Stromal cell of bone marrow (primary cell): Measurements from ENCODE around the gene ELFN2.
A peak's percentile ranks its signal among the peaks of the same experiment; 100 is the strongest.

Experiments
- DNase-seq: peaks from one replicate; pipeline ENCODE4 v3.0.0-alpha.2; 2012; ENCODE audit warnings: low read depth

The ELFN2 gene

GRCh38 chr22:37454857-37455686 lies 27.8 kb upstream of the ELFN2 start:
- no peak for DNase-seq

GRCh38 chr22:37453696-37454095 lies 26.4 kb upstream of the ELFN2 start:
- DNase-seq: no peak

DNA sequence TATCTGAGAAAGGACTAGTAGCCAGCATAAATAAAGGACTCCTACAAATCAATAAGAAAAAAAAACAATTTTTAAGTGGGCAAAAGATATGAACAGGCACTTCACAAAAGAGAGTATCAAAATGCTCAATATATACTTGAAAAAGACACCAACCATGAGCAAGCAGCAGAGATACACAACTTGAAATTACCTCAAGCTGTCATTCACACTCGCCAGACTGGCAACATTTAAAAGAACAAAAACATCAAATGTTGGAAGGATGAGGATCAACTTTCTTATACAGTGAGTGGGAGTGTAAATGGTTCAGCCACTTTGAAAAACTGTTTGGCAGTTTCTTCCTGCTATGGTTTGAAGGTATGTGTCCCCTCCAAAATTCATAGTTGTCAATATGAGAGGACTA lies 23.9 kb upstream of the ELFN2 start:
- no peak for DNase-seq

GRCh38 chr22:37449331-37450001 lies 22.2 kb upstream of the ELFN2 start:
- no peak for DNase-seq

GRCh38 chr22:37448516-37449127 lies 21.3 kb upstream of the ELFN2 start:
- no peak for DNase-seq

GRCh38 chr22:37445501-37445900 lies 18.2 kb upstream of the ELFN2 start:
- DNase-seq: no peak

DNA sequence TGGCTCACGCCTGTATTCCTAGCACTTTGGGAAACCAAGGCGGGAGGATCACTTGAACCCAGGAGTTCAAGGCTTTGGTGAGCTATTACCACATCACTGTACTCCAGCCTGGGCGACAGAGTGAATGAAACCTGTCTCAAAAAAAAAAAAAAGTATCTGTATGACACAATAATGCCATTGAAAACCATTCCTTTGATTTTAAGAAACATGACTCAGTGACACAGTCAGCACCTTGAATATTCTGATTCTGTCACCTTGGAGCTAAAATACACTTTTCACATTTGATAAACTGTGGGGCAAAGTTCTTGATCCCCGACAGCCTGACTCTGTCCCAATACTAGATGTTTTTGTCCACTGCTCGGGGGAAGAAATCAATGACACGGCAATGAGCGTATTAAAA lies 16.7 kb upstream of the ELFN2 start:
- DNase-seq: no peak

GRCh38 chr22:37443086-37443485 lies 15.8 kb upstream of the ELFN2 start:
- no peak for DNase-seq

DNA sequence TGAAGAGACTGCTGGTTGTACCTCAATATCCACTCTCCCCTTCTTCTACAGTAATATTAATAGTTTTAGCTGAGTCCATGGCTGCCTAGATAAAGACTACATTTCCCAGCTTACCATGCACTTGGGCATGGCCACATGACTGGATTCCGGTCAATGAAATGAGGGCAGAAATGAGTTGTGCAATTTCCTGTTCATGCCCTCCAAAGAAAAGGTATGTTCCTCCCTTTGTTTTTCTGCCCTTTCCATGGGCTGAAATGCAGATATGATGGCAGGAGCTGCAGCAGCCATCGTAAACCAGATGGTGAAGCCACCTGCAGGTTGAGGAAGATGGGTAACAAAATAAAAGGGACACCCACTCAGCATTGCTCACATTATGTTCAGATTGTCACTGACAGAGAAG lies 15.3 kb upstream of the ELFN2 start:
- DNase-seq: no peak

DNA sequence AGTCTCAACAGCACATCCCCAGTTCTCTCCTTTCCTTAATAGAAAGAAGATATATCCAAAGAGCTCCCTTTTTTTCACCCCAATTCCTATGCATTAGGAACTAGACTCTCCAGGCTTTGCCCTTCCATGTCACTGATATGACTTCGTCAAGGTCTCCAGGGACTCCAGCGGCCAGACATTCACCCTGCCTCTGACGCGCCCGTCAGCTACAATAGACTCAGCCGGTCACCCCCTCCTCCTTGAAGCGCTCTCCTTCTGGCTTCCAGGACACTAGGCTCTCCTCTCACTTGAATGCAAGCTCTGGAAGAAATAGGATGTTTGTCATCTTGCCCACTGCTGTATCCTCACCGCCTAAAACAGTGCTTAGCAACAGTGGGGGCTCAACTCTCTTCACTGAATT lies 14.9 kb upstream of the ELFN2 start:
- DNase-seq: no peak

DNA sequence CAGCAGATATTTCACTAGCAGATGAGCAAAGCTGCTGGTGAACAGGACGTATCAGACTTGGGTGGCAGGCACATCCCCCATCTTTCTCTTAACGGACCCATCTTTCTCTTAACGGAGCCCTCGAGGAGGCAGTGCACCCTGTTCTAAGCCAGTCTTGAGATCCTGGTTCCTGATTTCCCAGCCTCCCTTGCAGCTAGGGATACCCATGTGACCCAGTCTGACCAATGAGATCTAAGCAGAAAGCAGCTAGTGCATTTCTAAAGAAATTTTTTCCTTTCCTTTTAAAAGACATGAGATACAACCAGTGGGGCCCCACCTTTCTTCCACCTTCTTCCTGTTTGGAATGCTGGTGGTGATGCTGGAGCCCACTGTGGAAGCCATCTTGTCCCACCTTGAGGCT lies 13.6 kb upstream of the ELFN2 start:
- DNase-seq: no peak

- no peak for DNase-seq
Measured at GRCh38 chr22:37439347-37439746, 12.1 kb upstream of the ELFN2 start.

DNA sequence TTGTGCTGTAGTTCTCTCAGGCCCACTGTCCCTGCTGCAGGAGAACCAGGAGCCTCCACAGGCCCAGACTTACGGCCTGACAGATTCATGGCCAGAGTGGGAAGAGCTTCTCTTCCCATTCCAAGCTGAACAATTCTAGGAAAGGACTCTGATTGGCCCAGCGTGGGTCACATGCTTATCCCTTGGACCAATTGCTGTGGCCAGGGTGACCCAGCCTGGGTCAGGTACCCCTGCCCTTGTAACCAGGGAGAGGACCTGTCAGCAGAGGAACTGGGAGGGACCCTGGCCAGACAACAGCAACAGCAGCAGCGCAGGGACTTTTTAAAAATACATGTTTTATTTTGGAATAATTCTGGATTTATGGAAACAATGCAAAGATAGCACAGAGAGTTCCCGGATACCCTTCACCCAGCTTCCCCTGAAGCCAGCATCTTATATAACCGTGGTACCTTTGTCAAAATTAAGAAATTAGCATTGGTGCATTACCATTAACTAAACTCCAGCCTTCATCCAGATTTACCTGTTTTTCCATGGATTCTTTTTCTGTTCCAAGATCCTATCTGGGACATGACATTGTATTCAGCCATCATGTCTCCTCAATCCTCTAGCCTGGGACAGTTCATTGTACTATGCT lies 8.8 kb upstream of the ELFN2 start:
- no peak for DNase-seq

DNA sequence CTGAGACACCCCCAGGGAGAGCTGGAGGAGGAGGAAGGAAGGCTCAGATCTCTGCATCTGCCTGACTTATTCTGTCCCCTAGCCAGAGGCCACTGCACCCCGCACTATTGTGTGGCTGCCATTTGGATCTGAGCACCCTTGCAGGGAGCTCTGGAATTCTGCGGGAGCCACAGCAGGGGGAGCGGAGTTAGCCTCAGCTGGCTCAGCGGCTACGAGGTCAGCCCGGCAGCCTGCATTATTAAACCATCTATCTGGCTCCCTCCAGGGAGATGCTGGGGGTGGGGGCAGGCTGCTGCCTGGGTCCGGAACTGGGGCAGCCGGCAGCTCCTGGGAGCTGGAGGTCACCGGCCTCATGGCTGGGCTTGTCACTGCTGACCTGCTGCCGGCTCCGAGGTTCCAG lies 6.5 kb upstream of the ELFN2 start:
- DNase-seq: no peak

DNA sequence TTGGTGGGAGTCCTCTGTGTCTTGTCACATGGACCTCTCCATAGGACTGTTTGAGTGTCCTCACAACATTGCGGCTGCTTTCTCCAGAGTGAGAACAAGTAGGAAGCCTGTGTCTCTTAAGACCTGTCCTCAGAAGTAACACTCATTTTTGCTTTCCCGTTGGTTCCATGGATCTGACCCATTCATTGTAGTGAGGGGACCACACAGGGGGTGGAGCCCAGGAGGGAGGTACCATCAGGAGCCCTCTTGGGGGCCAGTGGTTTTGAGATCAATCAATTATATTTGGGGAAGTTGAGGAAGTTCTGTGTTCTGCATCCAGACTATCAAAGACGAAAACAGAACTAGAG lies 5.4 kb upstream of the ELFN2 start:
- no peak for DNase-seq

DNA sequence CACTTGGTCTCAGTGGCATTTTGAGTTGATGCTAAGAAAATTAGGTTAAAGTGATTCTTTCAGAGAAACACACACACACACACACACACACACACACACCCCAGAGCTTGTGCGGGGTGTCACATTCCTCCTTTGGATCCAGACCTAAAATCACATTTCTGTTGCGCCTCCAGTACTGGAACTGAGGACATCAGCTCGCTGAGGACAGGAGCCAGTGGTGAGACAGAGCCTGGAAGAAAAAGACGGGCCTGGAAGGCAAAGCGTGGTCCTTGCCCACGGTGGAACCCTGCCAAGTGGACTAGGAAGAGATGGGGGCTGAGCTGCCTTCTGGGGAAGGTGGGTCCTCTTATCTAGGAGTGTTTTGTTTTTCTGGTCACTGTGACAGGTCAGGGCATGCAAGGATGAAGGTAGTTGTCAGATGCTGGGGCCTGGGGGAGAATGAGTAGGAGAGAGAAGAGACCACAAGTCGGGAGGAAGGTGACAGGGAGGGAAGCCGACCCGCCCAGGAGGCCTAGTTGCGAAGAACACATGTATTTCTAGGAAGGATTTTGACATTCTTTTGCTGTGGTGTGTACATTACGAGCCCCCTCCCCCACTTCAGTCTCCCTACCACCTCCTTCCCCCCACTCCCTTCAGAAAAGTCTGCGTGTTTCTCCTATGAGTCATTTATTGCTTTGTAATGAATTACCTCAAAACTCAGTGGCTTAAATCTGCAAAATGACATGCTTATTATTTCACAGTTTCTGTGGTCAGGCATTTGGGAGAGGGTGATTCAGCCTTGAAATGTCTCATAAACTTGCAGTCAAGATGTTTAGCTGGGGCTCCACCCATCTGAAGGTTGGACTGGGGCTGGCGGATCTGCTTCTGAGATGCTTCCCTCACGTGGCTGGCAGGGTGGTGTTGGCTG lies 4.8 kb upstream of the ELFN2 start:
- DNase-seq: peak; percentile 88

- DNase-seq: no peak
Measured at GRCh38 chr22:37431366-37431765, 4.1 kb upstream of the ELFN2 start.

DNA sequence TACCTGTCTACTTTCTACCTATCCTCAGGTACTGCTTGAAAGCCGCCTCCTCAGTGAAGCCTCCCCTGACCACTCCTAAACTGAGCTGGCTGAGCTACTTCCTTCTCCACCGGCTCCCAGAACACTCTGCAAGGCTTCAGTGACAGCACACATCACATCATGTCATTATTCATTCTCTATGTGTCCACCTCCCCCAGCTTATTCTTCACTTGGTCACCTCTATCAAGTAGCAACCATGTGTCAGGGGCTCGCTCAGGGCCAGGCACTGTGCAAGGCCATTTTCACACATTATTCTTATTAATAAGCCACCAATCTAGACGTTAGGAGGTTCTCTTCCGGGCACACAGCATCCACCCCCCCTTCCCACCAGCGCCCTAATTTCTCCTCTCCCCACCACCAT lies 3.7 kb upstream of the ELFN2 start:
- DNase-seq: no peak

DNA sequence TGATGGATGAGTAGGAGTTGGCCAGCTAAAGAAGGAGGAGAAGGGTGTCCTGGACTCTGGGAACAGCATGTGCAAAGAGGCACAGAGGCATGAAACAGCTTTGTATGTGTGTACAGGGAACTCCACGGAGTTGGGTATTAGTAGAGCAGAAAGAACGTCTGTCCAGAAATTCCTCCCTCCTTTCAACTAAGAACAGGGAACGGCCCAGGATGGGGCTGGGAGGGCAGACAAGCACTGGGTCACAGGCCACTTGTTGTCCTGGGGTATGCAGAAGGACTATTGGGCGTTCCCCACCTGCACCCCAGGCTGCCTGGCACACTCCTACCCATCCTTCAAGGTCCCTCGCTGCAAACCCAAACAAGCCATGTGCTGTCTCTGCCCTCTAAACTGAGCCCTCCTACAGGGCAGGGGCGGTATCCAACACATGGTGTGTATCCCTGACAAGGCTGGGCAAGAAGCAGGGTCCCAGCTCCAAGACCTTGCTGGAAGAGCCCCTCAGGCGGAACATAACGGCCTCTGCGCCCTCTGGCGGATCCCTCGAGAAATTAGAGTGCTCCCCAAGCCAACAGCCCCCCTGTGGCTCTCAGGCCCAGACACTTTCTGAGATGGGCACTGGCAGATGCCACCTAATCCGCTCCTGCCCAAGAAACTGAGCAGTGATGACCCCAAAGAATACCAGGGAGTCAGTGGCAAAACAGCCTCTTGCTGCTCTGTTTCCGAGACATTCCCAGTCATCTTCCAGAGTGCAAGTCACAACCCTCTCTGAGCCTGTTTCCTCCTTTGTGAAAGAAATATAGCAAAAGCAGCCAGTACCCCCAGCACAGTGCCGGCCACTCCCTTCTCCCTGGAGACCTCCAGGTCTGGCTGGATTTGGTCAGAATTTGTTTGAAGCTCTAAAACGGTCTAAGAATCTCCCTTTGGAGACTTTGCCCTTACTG lies 1.6 kb upstream of the ELFN2 start:
- no peak for DNase-seq

- DNase-seq: no peak
Measured at GRCh38 chr22:37427711-37428635, 694 bp upstream of the ELFN2 start.
